ENCODE results near the gene EPB41. TPM values are rescaled to one million over a fixed set of nuclear protein-coding genes. Genes with fewer than 3 reads are reported as not detected.

Gene EPB41
- total and polyA plus RNA-seq, 9 of the 15 experiments (the other 6 are each of a cell fraction or from before 2014, with no cell fraction given): 3.7 to 213 (median 141) TPM

GRCh38 chr1:29062157-29062942, 148.0 kb downstream of the EPB41 start:
- Histone ChIP-seq H3K9ac (ENCODE audit: insufficient read depth in 1 of 2, low read depth in 2 of 2, low read length in 2 of 2) (no peak overlapping the region), H2AFZ (ENCODE audit: low read depth, low read length) (no peak overlapping the region), H4K20me1 (replicated peaks; ENCODE audit: control insufficient read depth, insufficient read depth, low read length) (no peaks in the 10 kb centered on the region), H3K9me1 (ENCODE audit: control insufficient read depth, insufficient read depth, low read length) (no peaks in the 10 kb centered on the region), H3K9me3 (replicated peaks; ENCODE audit: control insufficient read depth, insufficient read depth, low read depth, low read length) (no peaks in the 10 kb centered on the region), H3K4me3 (no peak overlapping the region), H3K27me3 (ENCODE audit: control insufficient read depth in 2 of 2, insufficient read depth in 2 of 2, low read length in 2 of 2) (no peaks in the 10 kb centered on the region), H3K4me1 (replicated peaks in 1 of 2; ENCODE audit: control insufficient read depth in 2 of 2, insufficient read depth in 2 of 2, low read length in 2 of 2) (no peaks in the 10 kb centered on the region), H3K79me2 (ENCODE audit: control insufficient read depth, insufficient read depth, low read length) (no peaks in the 10 kb centered on the region), H3K4me2 (ENCODE audit: insufficient read depth, low read length) (no peak overlapping the region), H3K36me3 (ENCODE audit: control insufficient read depth, insufficient read depth, low read length) (peaks cover 67% of the 10 kb centered on the region), H3K27ac (ENCODE audit: extremely low read depth, low read depth, low read length) (no peak overlapping the region)
- TF ChIP-seq NR1H2 (CRISPR knock-in tag; IDR thresholded peaks at IDR 0.05) (no peak), MCM3 (IDR thresholded peaks at IDR 0.05) (no peak), ZNF384 (IDR thresholded peaks at IDR 0.05; ENCODE audit: low read depth, low read length) (peak; percentile 68), EGR1 (conservative IDR thresholded peaks at IDR 0.05) (peak; percentile 56)
- no peak for ATAC-seq
- POLR2A ChIA-PET: interaction anchor here (0.9 to 2.5 kb wide), 4 partner anchors 8 to 185 kb away, joined by 3 to 9 read pairs (median 5); no protein-coding TSS in a partner anchor
- BruUV-seq (replicated peaks): no TSS peak
- DNase-seq (ENCODE audit: extremely low read depth in 1 of 4, low spot score in 3 of 4): peak in 1 of 4 experiments; percentile 21
- WGBS (ENCODE audit: insufficient coverage, low coverage, missing lambda C conversion rate): 68% methylated on average over 4 of the region's 4 CpGs
- intact Hi-C loops (cut with micrococcal nuclease): no loop called here
- CTCF ChIA-PET (ENCODE audit: low intra/inter-chr PET ratio): no interaction called here
- in situ Hi-C loops (cut with MboI): loop anchor here (10.0 kb wide), 1 partner anchor 268 kb away; no protein-coding TSS in a partner anchor
- FAIRE-seq: no peak

- Histone ChIP-seq H3K9ac (ENCODE audit: insufficient read depth in 1 of 2, low read depth in 2 of 2, low read length in 2 of 2) (no peak overlapping the region), H3K9me3 (replicated peaks; ENCODE audit: control insufficient read depth, insufficient read depth, low read depth, low read length) (no peaks in the 10 kb centered on the region), H3K4me1 (replicated peaks in 1 of 2; ENCODE audit: control insufficient read depth in 2 of 2, insufficient read depth in 2 of 2, low read length in 2 of 2) (no peaks in the 10 kb centered on the region), H3K27ac (ENCODE audit: extremely low read depth, low read depth, low read length) (no peak overlapping the region), H4K20me1 (replicated peaks; ENCODE audit: control insufficient read depth, insufficient read depth, low read length) (no peaks in the 10 kb centered on the region), H3K27me3 (ENCODE audit: control insufficient read depth in 2 of 2, insufficient read depth in 2 of 2, low read length in 2 of 2) (no peaks in the 10 kb centered on the region), H3K9me1 (ENCODE audit: control insufficient read depth, insufficient read depth, low read length) (no peaks in the 10 kb centered on the region), H3K36me3 (ENCODE audit: control insufficient read depth, insufficient read depth, low read length) (peaks cover 67% of the 10 kb centered on the region), H3K79me2 (ENCODE audit: control insufficient read depth, insufficient read depth, low read length) (no peaks in the 10 kb centered on the region), H2AFZ (ENCODE audit: low read depth, low read length) (no peak overlapping the region), H3K4me3 (no peak overlapping the region), H3K4me2 (ENCODE audit: insufficient read depth, low read length) (no peak overlapping the region)
- ATAC-seq (no peak), DNase-seq (ENCODE audit: extremely low read depth in 1 of 4, low spot score in 3 of 4) (no peak), FAIRE-seq (no peak)
- WGBS (ENCODE audit: insufficient coverage, low coverage, missing lambda C conversion rate): 75% methylated on average over 1 of the region's 1 CpG
- no TSS peak for BruUV-seq (replicated peaks)
- ChIA-PET CTCF (ENCODE audit: low intra/inter-chr PET ratio) (no interaction called here), POLR2A (interaction anchor here (1.2 to 2.5 kb wide), 3 partner anchors 10 to 21 kb away, joined by 3 to 9 read pairs (median 6); no protein-coding TSS in a partner anchor)
- in situ Hi-C loops (cut with MboI): loop anchor here (10.0 kb wide), 1 partner anchor 269 kb away; no protein-coding TSS in a partner anchor
- no peak for TF ChIP-seq ZNF592 (IDR thresholded peaks at IDR 0.05)
- intact Hi-C loops (cut with micrococcal nuclease): no loop called here
Measured at GRCh38 chr1:29064064-29064463, 149.7 kb downstream of the EPB41 start.
